G401.6 (cell line): ENCODE measurements around the gene TAL2.
"Not testable (repeated sequence)": the region's sequence is repeated elsewhere in the genome, so short reads cannot be mapped to it uniquely, and the experiment has no call there.

Experiments
- FAIRE-seq: peaks from 2 replicates; lab custom pipeline; 2012; peaks lifted over from hg19 to GRCh38; lab: Jason Lieb, UNC

The TAL2 gene

GRCh38 chr9:105676351-105676923 lies 14.2 kb downstream of the TAL2 start:
- FAIRE-seq, result no peak

- FAIRE-seq, result no peak
Observed at GRCh38 chr9:105678163-105678562, 15.9 kb downstream of the TAL2 start.

GRCh38 chr9:105678781-105679180 lies 16.5 kb downstream of the TAL2 start:
- no peak for FAIRE-seq

GRCh38 chr9:105679257-105680022 lies 17.2 kb downstream of the TAL2 start:
- FAIRE-seq, result no peak

GRCh38 chr9:105681313-105681712 lies 19.1 kb downstream of the TAL2 start:
- FAIRE-seq, result no peak

GRCh38 chr9:105681724-105682123 lies 19.5 kb downstream of the TAL2 start:
- no peak for FAIRE-seq

GRCh38 chr9:105683688-105684275 lies 21.5 kb downstream of the TAL2 start:
- no peak for FAIRE-seq

GRCh38 chr9:105686936-105687335 lies 24.7 kb downstream of the TAL2 start:
- FAIRE-seq, result no peak

GRCh38 chr9:105690742-105691141 lies 28.5 kb downstream of the TAL2 start:
- FAIRE-seq, result peak; percentile 75

GRCh38 chr9:105693435-105694189 lies 31.4 kb downstream of the TAL2 start:
- FAIRE-seq, result no peak

GRCh38 chr9:105694190-105694847 lies 32.1 kb downstream of the TAL2 start, which contains the start of gene TMEM38B:
TSS of gene TMEM38B (plus strand) at chr9:105694541. CDS start at chr9:105694661, 120 bp downstream.
- FAIRE-seq, result no peak

- no peak for FAIRE-seq
Observed at GRCh38 chr9:105694848-105695581, 32.8 kb downstream of the TAL2 start.

- FAIRE-seq, result no peak
Observed at GRCh38 chr9:105696219-105696793, 34.0 kb downstream of the TAL2 start.

GRCh38 chr9:105697871-105698270 lies 35.6 kb downstream of the TAL2 start:
- no peak for FAIRE-seq

- peak; percentile 50 for FAIRE-seq
Observed at GRCh38 chr9:105698348-105698870, 36.2 kb downstream of the TAL2 start.

- FAIRE-seq, result no peak
Observed at GRCh38 chr9:105700668-105701067, 38.4 kb downstream of the TAL2 start.

GRCh38 chr9:105701145-105701544 lies 38.9 kb downstream of the TAL2 start:
- no peak for FAIRE-seq

- no peak for FAIRE-seq
Observed at GRCh38 chr9:105702207-105702606, 40.0 kb downstream of the TAL2 start.

GRCh38 chr9:105703638-105704037 lies 41.4 kb downstream of the TAL2 start:
- FAIRE-seq, result not testable (repeated sequence)

GRCh38 chr9:105706156-105706555 lies 43.9 kb downstream of the TAL2 start:
- no peak for FAIRE-seq

GRCh38 chr9:105708405-105708804 lies 46.1 kb downstream of the TAL2 start:
- no peak for FAIRE-seq
